ENCODE measurements around the gene MLANA.

DNA sequence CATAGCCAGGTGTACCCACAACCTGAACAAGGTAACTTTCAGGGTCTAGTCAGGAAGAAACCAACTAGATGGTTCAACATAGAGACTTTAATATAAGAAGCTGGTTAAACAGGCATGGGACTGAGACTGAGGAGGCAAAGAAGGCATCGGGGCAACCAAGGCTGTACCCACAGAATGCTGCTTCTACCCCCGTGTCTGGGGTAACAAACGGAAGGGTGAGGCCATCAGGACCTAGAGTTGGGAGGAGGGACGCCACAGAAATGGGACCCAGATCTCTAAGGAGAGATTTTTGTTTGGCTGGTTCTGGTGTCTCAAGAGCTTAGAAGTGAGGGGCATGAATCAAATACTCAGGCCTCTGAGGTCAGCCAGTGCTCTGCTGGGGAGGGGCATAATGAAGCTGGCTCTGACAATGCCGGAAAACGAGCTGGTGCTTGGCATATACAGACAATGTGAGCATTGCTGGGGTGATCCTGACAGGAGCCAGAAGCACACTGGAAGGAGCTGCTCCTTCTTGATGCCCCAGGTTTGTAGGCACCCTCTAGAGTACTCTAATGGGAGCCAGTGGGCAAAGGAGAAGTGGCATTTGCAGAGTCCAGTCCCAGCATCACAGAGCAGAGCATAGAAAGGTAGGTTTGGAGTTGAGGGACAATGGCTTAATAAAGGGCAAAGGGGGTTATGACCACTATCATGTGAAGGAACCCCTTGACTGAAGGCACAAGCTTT, 3.7 kb downstream of the MLANA start:
- TF ChIP-seq, protein P1, sequence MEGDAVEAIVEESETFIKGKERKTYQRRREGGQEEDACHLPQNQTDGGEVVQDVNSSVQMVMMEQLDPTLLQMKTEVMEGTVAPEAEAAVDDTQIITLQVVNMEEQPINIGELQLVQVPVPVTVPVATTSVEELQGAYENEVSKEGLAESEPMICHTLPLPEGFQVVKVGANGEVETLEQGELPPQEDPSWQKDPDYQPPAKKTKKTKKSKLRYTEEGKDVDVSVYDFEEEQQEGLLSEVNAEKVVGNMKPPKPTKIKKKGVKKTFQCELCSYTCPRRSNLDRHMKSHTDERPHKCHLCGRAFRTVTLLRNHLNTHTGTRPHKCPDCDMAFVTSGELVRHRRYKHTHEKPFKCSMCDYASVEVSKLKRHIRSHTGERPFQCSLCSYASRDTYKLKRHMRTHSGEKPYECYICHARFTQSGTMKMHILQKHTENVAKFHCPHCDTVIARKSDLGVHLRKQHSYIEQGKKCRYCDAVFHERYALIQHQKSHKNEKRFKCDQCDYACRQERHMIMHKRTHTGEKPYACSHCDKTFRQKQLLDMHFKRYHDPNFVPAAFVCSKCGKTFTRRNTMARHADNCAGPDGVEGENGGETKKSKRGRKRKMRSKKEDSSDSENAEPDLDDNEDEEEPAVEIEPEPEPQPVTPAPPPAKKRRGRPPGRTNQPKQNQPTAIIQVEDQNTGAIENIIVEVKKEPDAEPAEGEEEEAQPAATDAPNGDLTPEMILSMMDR (IDR thresholded peaks at IDR 0.05 in 8 of 11, conservative IDR thresholded peaks at IDR 0.05 in 3 of 11), result no peak
- TF ChIP-seq POLR2A (IDR thresholded peaks at IDR 0.05) (no peak), POLR2AphosphoS5 (IDR thresholded peaks at IDR 0.05) (no peak)

Data from spleen (tissue), 7 donors.